Tibial nerve (tissue), 4 donors: ENCODE data around the gene IL3. TPM values are rescaled to one million over a fixed set of nuclear protein-coding genes. Genes with fewer than 3 reads are reported as not detected.

ENCODE experiments used
- DNase-seq, 2 donors: peaks; one replicate each; pipeline ENCODE4 v3.0.0-alpha.2; 2019; ENCODE audit warnings: low spot score in 2 of 2
- H3K27ac ChIP-seq, 4 donors: fragments of 200-600 bp; sonication (generic) in 3 of 4; one replicate each; pipeline ENCODE4 v1.5.1; 2017 to 2019; ENCODE audit warnings: mild to moderate bottlenecking in 1 of 4
- H3K27me3 ChIP-seq, 2 donors: fragments of 200-600 bp; sonication (generic) in 1 of 2; one replicate each; pipeline versions ENCODE4 v1.5.1 to v1.6.0; 2017 to 2019
- H3K36me3 ChIP-seq, 3 donors: fragments of 200-600 bp; sonication (generic); one replicate each; pipeline ENCODE4 v1.5.1; 2018 to 2019
- H3K4me1 ChIP-seq, 4 donors: fragments of 200-600 bp; sonication (generic) in 3 of 4; one replicate each; pipeline ENCODE4 v1.5.1; 2017 to 2019
- H3K4me3 ChIP-seq, 4 donors: fragments of 200-600 bp; sonication (generic) in 3 of 4; one replicate each; pipeline ENCODE4 v1.5.1; 2017 to 2019; ENCODE audit warnings: mild to moderate bottlenecking in 1 of 4, moderate library complexity in 1 of 4
- H3K9me3 ChIP-seq, 4 donors: fragments of 200-600 bp; sonication (generic) in 3 of 4; one replicate each; pipeline ENCODE4 v1.5.1; 2017 to 2019
- CTCF ChIP-seq, 5 experiments: fragments of 200-600 bp in 3 of 5; fragments of 450-650 bp in 2 of 5; sonication (generic) in 3 of 5; IDR thresholded peaks; one replicate each; pipeline ENCODE4 v1.5.1; 2016 to 2019; ENCODE audit warnings: antibody characterized with exemption in 5 of 5, mild to moderate bottlenecking in 3 of 5, moderate library complexity in 2 of 5
- EP300 ChIP-seq, 2 donors: sonication (generic); formaldehyde crosslinking; IDR thresholded peaks; one replicate each; pipeline ENCODE4 v1.6.1; 2017; ENCODE audit warnings: antibody characterized with exemption in 2 of 2, mild to moderate bottlenecking in 1 of 2
- POLR2A ChIP-seq, 2 donors: fragments of 450-650 bp; IDR thresholded peaks; one replicate each; pipeline ENCODE4 v1.6.1; 2017; ENCODE audit warnings: antibody characterized with exemption in 2 of 2, mild to moderate bottlenecking in 2 of 2, moderate library complexity in 2 of 2
- WGBS, 2 donors: methylation state at CpG; one replicate each; pipeline ENCODE4 v1.1.5; 2018; 5-methylcytosine and 5-hydroxymethylcytosine counted together
- total RNA-seq, 4 donors: library from RNA; depleted of rRNA; stranded (reverse); fragments of >200 nt; gene quantifications; one replicate each; pipeline ENCODE4 v1.1.0, GENCODE V29; 2016

IL3 gene
- total RNA-seq, 4 donors from 2014 or later = not detected

GRCh38 chr5:132013006-132013689 lies 47.3 kb upstream of the IL3 start:
- WGBS, 2 donors = 61 to 64% methylated on average over 5 of the region's 5 CpGs
- Histone ChIP-seq H3K4me3 (no peak overlapping the region), H3K36me3 (no peaks in the 10 kb centered on the region), H3K27ac (no peak overlapping the region), H3K4me1 (peaks cover 0 to 17% (median 5%) of the 10 kb centered on the region in 4 donors), H3K9me3 (no peaks in the 10 kb centered on the region), H3K27me3 (peaks cover 0 to 44% of the 10 kb centered on the region in 2 donors)
- no peak for DNase-seq
- no peak for TF ChIP-seq EP300 (IDR thresholded peaks at IDR 0.05)
- no peak for TF ChIP-seq CTCF (IDR thresholded peaks at IDR 0.05)
- TF ChIP-seq POLR2A (IDR thresholded peaks at IDR 0.05) = no peak

GRCh38 chr5:132013711-132014110 lies 46.7 kb upstream of the IL3 start:
- 86 to 90% methylated on average over 2 of the region's 2 CpGs for WGBS, 2 donors
- no peak overlapping the region for H3K27ac ChIP-seq
- H3K9me3 ChIP-seq = no peaks in the 10 kb centered on the region
- TF ChIP-seq CTCF (IDR thresholded peaks at IDR 0.05) = no peak
- TF ChIP-seq EP300 (IDR thresholded peaks at IDR 0.05) = no peak
- TF ChIP-seq POLR2A (IDR thresholded peaks at IDR 0.05) = no peak
- H3K36me3 ChIP-seq = no peaks in the 10 kb centered on the region
- DNase-seq = no peak
- H3K4me1 ChIP-seq = peaks cover 0 to 17% (median 5%) of the 10 kb centered on the region in 4 donors
- peaks cover 0 to 44% of the 10 kb centered on the region in 2 donors for H3K27me3 ChIP-seq
- no peak overlapping the region for H3K4me3 ChIP-seq

- TF ChIP-seq CTCF (IDR thresholded peaks at IDR 0.05) (no peak), EP300 (IDR thresholded peaks at IDR 0.05) (no peak), POLR2A (IDR thresholded peaks at IDR 0.05) (no peak)
- peaks cover 0 to 14% of the 10 kb centered on the region in 2 donors for H3K27me3 ChIP-seq
- H3K36me3 ChIP-seq = no peaks in the 10 kb centered on the region
- H3K9me3 ChIP-seq = no peaks in the 10 kb centered on the region
- no peak overlapping the region for H3K27ac ChIP-seq
- no peak overlapping the region for H3K4me3 ChIP-seq
- peaks cover 0 to 5% (median 0%) of the 10 kb centered on the region in 4 donors for H3K4me1 ChIP-seq
- 83 to 85% methylated on average over 3 of the region's 3 CpGs for WGBS, 2 donors
- DNase-seq = peak in 1 of 2 donors; percentile 0
These were observed 43.7 kb upstream of the IL3 start for GRCh38 chr5:132016721-132017250.

GRCh38 chr5:132017316-132017715 lies 43.1 kb upstream of the IL3 start:
- TF ChIP-seq CTCF (IDR thresholded peaks at IDR 0.05) (no peak), EP300 (IDR thresholded peaks at IDR 0.05) (no peak), POLR2A (IDR thresholded peaks at IDR 0.05) (no peak)
- H3K9me3 ChIP-seq = no peaks in the 10 kb centered on the region
- 25 to 51% methylated on average over 4 of the region's 4 CpGs for WGBS, 2 donors
- peaks cover 0 to 8% of the 10 kb centered on the region in 2 donors for H3K27me3 ChIP-seq
- H3K4me1 ChIP-seq = no peaks in the 10 kb centered on the region
- no peak for DNase-seq
- no peak overlapping the region for H3K4me3 ChIP-seq
- no peaks in the 10 kb centered on the region for H3K36me3 ChIP-seq
- H3K27ac ChIP-seq = no peak overlapping the region
